Activated B cell treated with CpG ODN at 0.5 μM for 24 hours (primary cell): ENCODE data around the gene KLRC3. TPM values are rescaled to one million over a fixed set of nuclear protein-coding genes. Genes with fewer than 3 reads are reported as not detected.
"Not testable (repeated sequence)": the region's sequence is repeated elsewhere in the genome, so short reads cannot be mapped to it uniquely, and the experiment has no call there.

ENCODE experiments used
- ATAC-seq: fragments of 200-7000 bp; cut with Tn5 transposase; one replicate; pipeline ENCODE4 v1.10.0; 2021; ENCODE audit warnings: low read depth, mild to moderate bottlenecking, moderate library complexity
- CTCF ChIA-PET: fragments of 350-600 bp; sonication (Branson Sonifier 250); formaldehyde crosslinking; loops from one replicate; lab custom pipeline; 2021; ENCODE audit warnings: antibody characterized with exemption; lab: Charles Lee
- POLR2A ChIA-PET: fragments of 350-600 bp; sonication (Branson Sonifier 250); formaldehyde crosslinking; loops from one replicate; lab custom pipeline; 2021; ENCODE audit warnings: antibody characterized with exemption; lab: Charles Lee
- DNase-seq: peaks from one replicate; pipeline ENCODE4 v3.0.0; 2022
- H3K27ac Mint-ChIP-seq: one replicate; pipeline ENCODE4 v1.8.0; 2020; ENCODE audit warnings: mixed read lengths
- H3K27me3 Mint-ChIP-seq: one replicate; pipeline ENCODE4 v1.8.0; 2021; ENCODE audit warnings: mixed read lengths
- H3K36me3 Mint-ChIP-seq: one replicate; pipeline ENCODE4 v1.8.0; 2021; ENCODE audit warnings: low read depth, mixed read lengths
- H3K4me1 Mint-ChIP-seq: one replicate; pipeline ENCODE4 v1.8.0; 2021; ENCODE audit warnings: mixed read lengths
- H3K4me3 Mint-ChIP-seq: one replicate; pipeline ENCODE4 v1.8.0; 2020; ENCODE audit warnings: mild to moderate bottlenecking, mixed read lengths
- H3K9me3 Mint-ChIP-seq: one replicate; pipeline ENCODE4 v1.8.0; 2020; ENCODE audit warnings: mixed read lengths
- CTCF ChIP-seq: fragments of 200-600 bp; IDR thresholded peaks from one replicate; pipeline ENCODE4 v1.8.0; 2022; ENCODE audit warnings: antibody characterized with exemption, mild to moderate bottlenecking
- intact Hi-C: fragments of 100-400 bp; cut with micrococcal nuclease; formaldehyde crosslinking; loops from one replicate; pipeline ENCODE4 v1.15.1; 2024
- total RNA-seq: library from RNA; stranded (reverse); gene quantifications from 2 replicates; pipeline ENCODE4 v1.2.3, GENCODE V29; 2022

Gene KLRC3
- total RNA-seq, result not detected in 2 replicates

DNA sequence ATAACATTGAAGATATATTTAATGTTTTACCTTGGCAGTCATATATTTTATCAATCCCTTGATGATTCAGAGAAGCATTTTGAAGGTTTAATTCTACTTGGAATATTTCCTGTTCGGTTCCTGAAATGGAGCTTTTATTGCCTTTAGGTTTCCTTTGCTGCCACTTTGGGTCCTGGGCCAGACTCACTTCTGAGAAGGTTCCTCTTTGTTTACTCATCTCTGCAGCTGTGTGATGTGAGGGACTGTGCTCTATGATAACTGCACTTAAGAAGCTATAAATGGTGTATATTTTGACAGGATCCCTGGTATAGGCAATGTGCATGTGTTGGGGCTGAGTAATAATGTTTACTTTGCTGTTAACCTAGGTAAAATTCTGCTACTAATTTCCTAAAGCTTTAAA, at the start of gene KLRC3:
KLRC3 (minus strand) TSS at position 262 of the 400 bp plus-strand sequence; CDS start at position 217, 45 bp downstream.
- POLR2A ChIA-PET, ATAC-seq, H3K27me3 Mint-ChIP-seq, H3K36me3 Mint-ChIP-seq, H3K4me3 Mint-ChIP-seq, CTCF ChIA-PET, H3K9me3 Mint-ChIP-seq, H3K27ac Mint-ChIP-seq, H3K4me1 Mint-ChIP-seq, DNase-seq: not testable (repeated sequence)
- intact Hi-C loops, result loop anchor here (2.0 kb wide), 1 partner anchor 14 kb away; no protein-coding TSS in a partner anchor

GRCh38 chr12:10469701-10470100, 49.3 kb upstream of the KLRC3 start:
- Mint-ChIP-seq H3K27ac (no peak overlapping the region), H3K4me1 (no peaks in the 10 kb centered on the region), H3K9me3 (no peaks in the 10 kb centered on the region), H3K36me3 (no peaks in the 10 kb centered on the region), H3K27me3 (peaks cover 12% of the 10 kb centered on the region), H3K4me3 (no peak overlapping the region)
- ATAC-seq, result peak; percentile 49
- POLR2A ChIA-PET, result no interaction called here
- no peak for TF ChIP-seq CTCF
- no peak for DNase-seq
- intact Hi-C loops, result no loop called here
- CTCF ChIA-PET, result no interaction called here

- ChIA-PET POLR2A (no interaction called here), CTCF (no interaction called here)
- no peak for TF ChIP-seq CTCF
- DNase-seq (no peak), ATAC-seq (no peak)
- no peak overlapping the region for H3K4me3 Mint-ChIP-seq
- peaks cover 22% of the 10 kb centered on the region for H3K27me3 Mint-ChIP-seq
- H3K4me1 Mint-ChIP-seq, result no peaks in the 10 kb centered on the region
- H3K36me3 Mint-ChIP-seq, result no peaks in the 10 kb centered on the region
- H3K27ac Mint-ChIP-seq, result no peak overlapping the region
- no peaks in the 10 kb centered on the region for H3K9me3 Mint-ChIP-seq
- intact Hi-C loops, result no loop called here
Observed at GRCh38 chr12:10466311-10466710, 45.9 kb upstream of the KLRC3 start.

DNA sequence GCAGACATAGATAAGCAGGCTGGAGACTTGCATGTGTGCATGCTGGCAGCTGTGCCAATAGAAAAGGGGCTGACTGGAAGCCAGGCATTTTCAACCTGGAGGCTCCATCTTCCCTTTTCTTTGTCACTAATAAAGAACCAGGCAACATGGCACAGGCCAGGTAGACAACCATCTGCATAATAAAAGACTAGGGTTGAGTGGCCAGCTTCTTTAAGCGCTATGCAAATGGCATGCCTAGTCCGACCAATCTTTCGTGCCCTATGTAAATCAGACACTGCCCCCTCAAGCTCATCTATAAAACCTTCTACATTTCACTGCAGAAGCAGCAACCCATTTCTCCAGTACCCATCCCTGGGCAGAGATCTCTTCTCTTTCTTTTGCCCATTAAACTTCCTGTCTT, 37.4 kb upstream of the KLRC3 start:
- H3K4me1 Mint-ChIP-seq, result no peaks in the 10 kb centered on the region
- no peak overlapping the region for H3K4me3 Mint-ChIP-seq
- no peak for TF ChIP-seq CTCF
- ChIA-PET POLR2A (no interaction called here), CTCF (no interaction called here)
- no peak for ATAC-seq
- DNase-seq, result no peak
- no peaks in the 10 kb centered on the region for H3K36me3 Mint-ChIP-seq
- peaks cover 25% of the 10 kb centered on the region for H3K9me3 Mint-ChIP-seq
- H3K27ac Mint-ChIP-seq, result no peak overlapping the region
- intact Hi-C loops, result no loop called here
- H3K27me3 Mint-ChIP-seq, result peaks cover under 1% of the 10 kb centered on the region

GRCh38 chr12:10456856-10457255, 36.5 kb upstream of the KLRC3 start:
- H3K4me3 Mint-ChIP-seq, result no peak overlapping the region
- H3K27me3 Mint-ChIP-seq, result no peaks in the 10 kb centered on the region
- no peak for TF ChIP-seq CTCF
- no peak overlapping the region for H3K27ac Mint-ChIP-seq
- peaks cover 25% of the 10 kb centered on the region for H3K9me3 Mint-ChIP-seq
- POLR2A ChIA-PET, result no interaction called here
- no peak for ATAC-seq
- intact Hi-C loops, result no loop called here
- no peaks in the 10 kb centered on the region for H3K36me3 Mint-ChIP-seq
- DNase-seq, result no peak
- no peaks in the 10 kb centered on the region for H3K4me1 Mint-ChIP-seq
- CTCF ChIA-PET, result no interaction called here

DNA sequence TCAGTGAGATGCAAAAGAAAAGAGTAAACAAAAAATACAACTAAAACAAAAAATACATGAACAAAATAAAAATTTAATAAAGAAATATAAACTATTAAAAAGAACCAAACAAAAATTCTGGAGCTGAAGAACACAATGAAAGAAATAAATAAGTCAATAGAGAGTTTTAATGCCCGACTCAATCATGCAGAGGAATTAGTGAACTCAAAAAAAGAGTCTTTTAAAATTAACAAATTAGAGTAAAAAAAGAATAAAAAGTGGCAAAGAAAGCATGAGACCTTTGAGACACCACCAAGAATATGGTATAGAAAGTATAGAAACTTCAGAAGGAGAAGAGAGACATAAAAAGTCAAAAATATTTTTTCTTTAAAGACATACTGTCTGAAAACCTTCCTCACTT, 35.4 kb upstream of the KLRC3 start:
- no peaks in the 10 kb centered on the region for H3K4me1 Mint-ChIP-seq
- no peaks in the 10 kb centered on the region for H3K36me3 Mint-ChIP-seq
- DNase-seq, result no peak
- TF ChIP-seq CTCF, result no peak
- no peak overlapping the region for H3K4me3 Mint-ChIP-seq
- no peak for ATAC-seq
- intact Hi-C loops, result no loop called here
- no peak overlapping the region for H3K27ac Mint-ChIP-seq
- peaks cover 25% of the 10 kb centered on the region for H3K9me3 Mint-ChIP-seq
- ChIA-PET POLR2A (no interaction called here), CTCF (no interaction called here)
- H3K27me3 Mint-ChIP-seq, result no peaks in the 10 kb centered on the region
